WTC11 (cell line): ENCODE data around the gene CCDC149. TPM values are rescaled to one million over a fixed set of nuclear protein-coding genes. Genes with fewer than 3 reads are reported as not detected.

ENCODE experiments used
- ATAC-seq: fragments of 200-7000 bp; cut with Tn5 transposase; 2 replicates; pipeline ENCODE4 v1.10.0; 2021; ENCODE audit warnings: mild to moderate bottlenecking, moderate library complexity
- CTCF ChIA-PET: fragments of 300-600 bp; sonication (Branson Sonifier 250); formaldehyde crosslinking; loops from one replicate; lab custom pipeline; 2021; ENCODE audit warnings: antibody characterized with exemption; lab: Charles Lee
- POLR2A ChIA-PET: fragments of 350-600 bp; sonication (Branson Sonifier 250); formaldehyde crosslinking; loops from one replicate; lab custom pipeline; 2021; ENCODE audit warnings: antibody characterized with exemption; lab: Charles Lee
- DNase-seq: peaks from one replicate; pipeline ENCODE4 v3.0.0; 2021; ENCODE audit warnings: low spot score
- H3K27ac Mint-ChIP-seq: 2 replicates; pipeline ENCODE4 v1.8.0; 2021; ENCODE audit warnings: mixed read lengths
- H3K27me3 Mint-ChIP-seq: 2 replicates; pipeline ENCODE4 v1.8.0; 2021; ENCODE audit warnings: low read depth, mild to moderate bottlenecking, moderate library complexity, mixed read lengths
- H3K36me3 Mint-ChIP-seq: 2 replicates; pipeline ENCODE4 v1.8.0; 2021; ENCODE audit warnings: mixed read lengths
- H3K4me1 Mint-ChIP-seq: 2 replicates; pipeline ENCODE4 v1.8.0; 2022; ENCODE audit warnings: mixed read lengths
- H3K4me3 Mint-ChIP-seq: 2 replicates; pipeline ENCODE4 v1.8.0; 2021; ENCODE audit warnings: mild to moderate bottlenecking, moderate library complexity, mixed read lengths
- H3K9me3 Mint-ChIP-seq: 2 replicates; pipeline ENCODE4 v1.8.0; 2021; ENCODE audit warnings: mixed read lengths
- CBFB ChIP-seq: sonication (generic); formaldehyde crosslinking; IDR thresholded peaks from 2 replicates; pipeline ENCODE4 v1.8.1; 2022; ENCODE audit warnings: mild to moderate bottlenecking, low read depth, missing genetic modification reagents
- GABPB1 ChIP-seq: sonication (generic); formaldehyde crosslinking; IDR thresholded peaks from 2 replicates; pipeline ENCODE4 v1.8.1; 2023; ENCODE audit warnings: mild to moderate bottlenecking, missing genetic modification reagents
- JUN ChIP-seq: sonication (generic); formaldehyde crosslinking; IDR thresholded peaks from 2 replicates; pipeline ENCODE4 v1.8.0; 2023; ENCODE audit warnings: mild to moderate bottlenecking, missing genetic modification reagents
- MYBL2 ChIP-seq: sonication (generic); formaldehyde crosslinking; IDR thresholded peaks from 2 replicates; pipeline ENCODE4 v1.8.1; 2023; ENCODE audit warnings: mild to moderate bottlenecking, moderate library complexity, missing genetic modification reagents
- NFATC4 ChIP-seq: fragments of 250-450 bp; sonication (Bioruptor Pico); IDR thresholded peaks from 2 replicates; pipeline ENCODE4 v1.9.0; 2021; ENCODE audit warnings: mild to moderate bottlenecking
- OVOL2 ChIP-seq: fragments of 250-450 bp; sonication (Bioruptor Pico); IDR thresholded peaks from 2 replicates; pipeline ENCODE4 v1.9.0; 2021; ENCODE audit warnings: mild to moderate bottlenecking, borderline replicate concordance
- PRRX2 ChIP-seq: fragments of 250-450 bp; sonication (Bioruptor Pico); IDR thresholded peaks from 2 replicates; pipeline ENCODE4 v1.8.0; 2021; ENCODE audit warnings: mild to moderate bottlenecking
- STAT6 ChIP-seq: sonication (generic); formaldehyde crosslinking; conservative IDR thresholded peaks from 2 replicates; pipeline ENCODE4 v1.8.1; 2023; ENCODE audit warnings: mild to moderate bottlenecking, low read depth, missing genetic modification reagents, moderate library complexity
- TEAD1 ChIP-seq: sonication (generic); formaldehyde crosslinking; IDR thresholded peaks from 2 replicates; pipeline ENCODE4 v1.8.0; 2022; ENCODE audit warnings: mild to moderate bottlenecking, missing genetic modification reagents
- ZBTB43 ChIP-seq: sonication (generic); formaldehyde crosslinking; IDR thresholded peaks from 2 replicates; pipeline ENCODE4 v1.8.1; 2023; ENCODE audit warnings: mild to moderate bottlenecking, missing genetic modification reagents
- ZNF121 ChIP-seq: sonication (generic); formaldehyde crosslinking; IDR thresholded peaks from 2 replicates; pipeline ENCODE4 v1.8.0; 2023; ENCODE audit warnings: missing genetic modification reagents
- ZNF512 ChIP-seq: sonication (generic); formaldehyde crosslinking; IDR thresholded peaks from 2 replicates; pipeline ENCODE4 v1.8.1; 2022; ENCODE audit warnings: missing genetic modification reagents, borderline replicate concordance
- ZNF671 ChIP-seq: fragments of 250-450 bp; sonication (Bioruptor Pico); IDR thresholded peaks from 2 replicates; pipeline ENCODE4 v1.8.0; 2021; ENCODE audit warnings: mild to moderate bottlenecking
- total RNA-seq: library from RNA; stranded (reverse); gene quantifications from 3 replicates; pipeline ENCODE4 v1.2.3, GENCODE V29; 2021
- TF ChIP-seq, protein P1 (sequence below): sonication (generic); formaldehyde crosslinking; IDR thresholded peaks from 2 replicates; pipeline ENCODE4 v1.8.1; 2023; ENCODE audit warnings: mild to moderate bottlenecking, missing genetic modification reagents, borderline replicate concordance
- TF ChIP-seq, protein P2 (sequence below): sonication (generic); formaldehyde crosslinking; IDR thresholded peaks from 2 replicates; pipeline ENCODE4 v1.8.0; 2022; ENCODE audit warnings: mild to moderate bottlenecking, missing genetic modification reagents
- TF ChIP-seq, protein P3 (sequence below): sonication (generic); formaldehyde crosslinking; IDR thresholded peaks from 2 replicates; pipeline ENCODE4 v1.8.0; 2022; ENCODE audit warnings: mild to moderate bottlenecking, missing genetic modification reagents
- TF ChIP-seq, protein P4 (sequence below): fragments of 200-600 bp; IDR thresholded peaks from 2 replicates; pipeline ENCODE4 v1.8.0; 2022; ENCODE audit warnings: antibody characterized with exemption
- TF ChIP-seq, protein P5 (sequence below): sonication (generic); formaldehyde crosslinking; IDR thresholded peaks from 2 replicates; pipeline ENCODE4 v1.8.0; 2022; ENCODE audit warnings: mild to moderate bottlenecking, missing genetic modification reagents
- TF ChIP-seq, protein P6 (sequence below): sonication (generic); formaldehyde crosslinking; IDR thresholded peaks from 2 replicates; pipeline ENCODE4 v1.8.1; 2023; ENCODE audit warnings: mild to moderate bottlenecking, moderate library complexity, missing genetic modification reagents

CCDC149 gene
- total RNA-seq, 1 experiment from 2014 or later = 3.9 TPM

DNA sequence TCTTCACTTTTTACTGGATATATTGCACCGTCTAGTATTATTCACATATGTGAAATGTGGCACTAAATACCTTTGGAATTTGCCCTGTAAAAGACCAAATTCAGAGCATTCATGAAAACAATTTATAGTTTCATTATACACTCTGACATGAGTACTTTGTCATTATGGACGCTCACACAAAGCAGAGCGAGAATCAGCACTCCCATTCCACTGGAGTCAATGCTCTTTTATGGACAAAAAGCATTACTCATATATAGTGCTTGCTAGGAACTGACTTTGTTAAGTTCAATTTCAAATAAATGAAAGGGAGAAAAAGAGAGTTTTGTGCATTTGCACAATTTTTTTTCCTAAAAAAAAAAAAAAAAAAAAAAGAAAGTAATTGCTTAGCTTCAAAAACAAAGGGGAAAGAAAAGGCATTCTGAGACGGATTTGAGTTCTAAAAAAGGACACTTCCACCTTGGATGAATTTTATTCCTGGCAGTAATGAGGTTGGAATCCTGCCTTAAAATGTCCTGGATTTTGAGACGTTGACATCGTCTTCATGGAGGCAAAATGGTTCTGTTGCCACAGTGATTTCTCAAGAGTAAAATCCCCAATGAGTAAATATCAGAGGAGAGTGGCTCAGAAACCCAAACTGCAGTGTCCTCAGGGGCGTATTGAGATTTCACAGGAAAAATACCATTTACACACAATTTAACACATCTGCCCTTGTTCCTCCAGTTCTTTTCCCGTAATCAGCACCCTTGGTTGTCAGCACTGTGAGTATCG, 34.8 kb downstream of the CCDC149 start (continued):
- TF ChIP-seq, protein P1, sequence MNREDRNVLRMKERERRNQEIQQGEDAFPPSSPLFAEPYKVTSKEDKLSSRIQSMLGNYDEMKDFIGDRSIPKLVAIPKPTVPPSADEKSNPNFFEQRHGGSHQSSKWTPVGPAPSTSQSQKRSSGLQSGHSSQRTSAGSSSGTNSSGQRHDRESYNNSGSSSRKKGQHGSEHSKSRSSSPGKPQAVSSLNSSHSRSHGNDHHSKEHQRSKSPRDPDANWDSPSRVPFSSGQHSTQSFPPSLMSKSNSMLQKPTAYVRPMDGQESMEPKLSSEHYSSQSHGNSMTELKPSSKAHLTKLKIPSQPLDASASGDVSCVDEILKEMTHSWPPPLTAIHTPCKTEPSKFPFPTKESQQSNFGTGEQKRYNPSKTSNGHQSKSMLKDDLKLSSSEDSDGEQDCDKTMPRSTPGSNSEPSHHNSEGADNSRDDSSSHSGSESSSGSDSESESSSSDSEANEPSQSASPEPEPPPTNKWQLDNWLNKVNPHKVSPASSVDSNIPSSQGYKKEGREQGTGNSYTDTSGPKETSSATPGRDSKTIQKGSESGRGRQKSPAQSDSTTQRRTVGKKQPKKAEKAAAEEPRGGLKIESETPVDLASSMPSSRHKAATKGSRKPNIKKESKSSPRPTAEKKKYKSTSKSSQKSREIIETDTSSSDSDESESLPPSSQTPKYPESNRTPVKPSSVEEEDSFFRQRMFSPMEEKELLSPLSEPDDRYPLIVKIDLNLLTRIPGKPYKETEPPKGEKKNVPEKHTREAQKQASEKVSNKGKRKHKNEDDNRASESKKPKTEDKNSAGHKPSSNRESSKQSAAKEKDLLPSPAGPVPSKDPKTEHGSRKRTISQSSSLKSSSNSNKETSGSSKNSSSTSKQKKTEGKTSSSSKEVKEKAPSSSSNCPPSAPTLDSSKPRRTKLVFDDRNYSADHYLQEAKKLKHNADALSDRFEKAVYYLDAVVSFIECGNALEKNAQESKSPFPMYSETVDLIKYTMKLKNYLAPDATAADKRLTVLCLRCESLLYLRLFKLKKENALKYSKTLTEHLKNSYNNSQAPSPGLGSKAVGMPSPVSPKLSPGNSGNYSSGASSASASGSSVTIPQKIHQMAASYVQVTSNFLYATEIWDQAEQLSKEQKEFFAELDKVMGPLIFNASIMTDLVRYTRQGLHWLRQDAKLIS (CRISPR knock-in tag) = no peak
- TF ChIP-seq ZNF512 (CRISPR knock-in tag) = no peak
- no peak for TF ChIP-seq PRRX2
- no peak for TF ChIP-seq CBFB (CRISPR knock-in tag)
- no peak for TF ChIP-seq ZBTB43 (CRISPR knock-in tag)
- TF ChIP-seq TEAD1 (CRISPR knock-in tag) = no peak
- TF ChIP-seq STAT6 (CRISPR knock-in tag) = no peak
- TF ChIP-seq ZNF121 (CRISPR knock-in tag) = no peak
- TF ChIP-seq, protein P2, sequence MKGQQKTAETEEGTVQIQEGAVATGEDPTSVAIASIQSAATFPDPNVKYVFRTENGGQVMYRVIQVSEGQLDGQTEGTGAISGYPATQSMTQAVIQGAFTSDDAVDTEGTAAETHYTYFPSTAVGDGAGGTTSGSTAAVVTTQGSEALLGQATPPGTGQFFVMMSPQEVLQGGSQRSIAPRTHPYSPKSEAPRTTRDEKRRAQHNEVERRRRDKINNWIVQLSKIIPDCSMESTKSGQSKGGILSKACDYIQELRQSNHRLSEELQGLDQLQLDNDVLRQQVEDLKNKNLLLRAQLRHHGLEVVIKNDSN (CRISPR knock-in tag) = no peak
- TF ChIP-seq, protein P3, sequence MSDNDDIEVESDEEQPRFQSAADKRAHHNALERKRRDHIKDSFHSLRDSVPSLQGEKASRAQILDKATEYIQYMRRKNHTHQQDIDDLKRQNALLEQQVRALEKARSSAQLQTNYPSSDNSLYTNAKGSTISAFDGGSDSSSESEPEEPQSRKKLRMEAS (CRISPR knock-in tag) = no peak

DNA sequence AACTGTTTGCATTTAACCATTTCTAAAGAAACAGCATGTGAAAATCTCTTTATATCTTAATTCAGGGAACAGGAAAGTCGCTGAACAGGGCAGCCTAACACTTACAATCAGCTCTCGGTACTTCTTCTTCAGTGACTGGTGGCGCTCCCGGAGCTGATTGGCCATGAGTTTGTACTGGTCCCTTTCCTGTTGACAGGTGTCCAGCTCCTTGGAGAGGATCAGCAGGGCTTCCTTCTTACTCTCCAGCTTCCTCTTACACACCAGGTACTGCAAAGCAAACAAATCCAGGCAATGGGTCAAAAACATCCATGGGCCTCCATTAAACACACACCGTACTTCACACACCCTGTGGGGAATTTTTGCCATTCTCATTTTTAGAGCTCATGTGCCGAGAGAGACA, 36.4 kb downstream of the CCDC149 start:
- no peak overlapping the region for H3K4me3 Mint-ChIP-seq
- no peak for ATAC-seq
- peaks cover 16% of the 10 kb centered on the region for H3K4me1 Mint-ChIP-seq
- H3K27me3 Mint-ChIP-seq = no peaks in the 10 kb centered on the region
- CTCF ChIA-PET = no interaction called here
- DNase-seq = no peak
- no peak overlapping the region for H3K27ac Mint-ChIP-seq
- H3K36me3 Mint-ChIP-seq = peaks cover 10% of the 10 kb centered on the region
- POLR2A ChIA-PET = no interaction called here
- H3K9me3 Mint-ChIP-seq = peaks cover 14% of the 10 kb centered on the region
- TF ChIP-seq NFATC4 (CRISPR knock-in tag) (no peak), MYBL2 (no peak), GABPB1 (CRISPR knock-in tag) (no peak), JUN (CRISPR knock-in tag) (no peak), ZNF671 (CRISPR knock-in tag) (no peak), OVOL2 (CRISPR knock-in tag) (no peak)
- TF ChIP-seq, protein P4, sequence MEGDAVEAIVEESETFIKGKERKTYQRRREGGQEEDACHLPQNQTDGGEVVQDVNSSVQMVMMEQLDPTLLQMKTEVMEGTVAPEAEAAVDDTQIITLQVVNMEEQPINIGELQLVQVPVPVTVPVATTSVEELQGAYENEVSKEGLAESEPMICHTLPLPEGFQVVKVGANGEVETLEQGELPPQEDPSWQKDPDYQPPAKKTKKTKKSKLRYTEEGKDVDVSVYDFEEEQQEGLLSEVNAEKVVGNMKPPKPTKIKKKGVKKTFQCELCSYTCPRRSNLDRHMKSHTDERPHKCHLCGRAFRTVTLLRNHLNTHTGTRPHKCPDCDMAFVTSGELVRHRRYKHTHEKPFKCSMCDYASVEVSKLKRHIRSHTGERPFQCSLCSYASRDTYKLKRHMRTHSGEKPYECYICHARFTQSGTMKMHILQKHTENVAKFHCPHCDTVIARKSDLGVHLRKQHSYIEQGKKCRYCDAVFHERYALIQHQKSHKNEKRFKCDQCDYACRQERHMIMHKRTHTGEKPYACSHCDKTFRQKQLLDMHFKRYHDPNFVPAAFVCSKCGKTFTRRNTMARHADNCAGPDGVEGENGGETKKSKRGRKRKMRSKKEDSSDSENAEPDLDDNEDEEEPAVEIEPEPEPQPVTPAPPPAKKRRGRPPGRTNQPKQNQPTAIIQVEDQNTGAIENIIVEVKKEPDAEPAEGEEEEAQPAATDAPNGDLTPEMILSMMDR = no peak
- TF ChIP-seq, protein P5, sequence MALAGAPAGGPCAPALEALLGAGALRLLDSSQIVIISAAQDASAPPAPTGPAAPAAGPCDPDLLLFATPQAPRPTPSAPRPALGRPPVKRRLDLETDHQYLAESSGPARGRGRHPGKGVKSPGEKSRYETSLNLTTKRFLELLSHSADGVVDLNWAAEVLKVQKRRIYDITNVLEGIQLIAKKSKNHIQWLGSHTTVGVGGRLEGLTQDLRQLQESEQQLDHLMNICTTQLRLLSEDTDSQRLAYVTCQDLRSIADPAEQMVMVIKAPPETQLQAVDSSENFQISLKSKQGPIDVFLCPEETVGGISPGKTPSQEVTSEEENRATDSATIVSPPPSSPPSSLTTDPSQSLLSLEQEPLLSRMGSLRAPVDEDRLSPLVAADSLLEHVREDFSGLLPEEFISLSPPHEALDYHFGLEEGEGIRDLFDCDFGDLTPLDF (CRISPR knock-in tag) = no peak
- TF ChIP-seq, protein P6, sequence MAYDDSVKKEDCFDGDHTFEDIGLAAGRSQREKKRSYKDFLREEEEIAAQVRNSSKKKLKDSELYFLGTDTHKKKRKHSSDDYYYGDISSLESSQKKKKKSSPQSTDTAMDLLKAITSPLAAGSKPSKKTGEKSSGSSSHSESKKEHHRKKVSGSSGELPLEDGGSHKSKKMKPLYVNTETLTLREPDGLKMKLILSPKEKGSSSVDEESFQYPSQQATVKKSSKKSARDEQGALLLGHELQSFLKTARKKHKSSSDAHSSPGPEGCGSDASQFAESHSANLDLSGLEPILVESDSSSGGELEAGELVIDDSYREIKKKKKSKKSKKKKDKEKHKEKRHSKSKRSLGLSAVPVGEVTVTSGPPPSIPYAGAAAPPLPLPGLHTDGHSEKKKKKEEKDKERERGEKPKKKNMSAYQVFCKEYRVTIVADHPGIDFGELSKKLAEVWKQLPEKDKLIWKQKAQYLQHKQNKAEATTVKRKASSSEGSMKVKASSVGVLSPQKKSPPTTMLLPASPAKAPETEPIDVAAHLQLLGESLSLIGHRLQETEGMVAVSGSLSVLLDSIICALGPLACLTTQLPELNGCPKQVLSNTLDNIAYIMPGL = no peak
